RWPE2 (cell line): ENCODE data around the gene ZC3HAV1L.

Experiments used
- ATAC-seq: fragments of 200-7000 bp; cut with Tn5 transposase; 3 replicates; pipeline ENCODE4 v1.9.1; 2021; ENCODE audit warnings: low read depth
- DNase-seq: peaks from one replicate; pipeline ENCODE4 v3.0.0-alpha.2; 2020; ENCODE audit warnings: low spot score
- H3K27ac ChIP-seq: fragments of 450-650 bp; 2 replicates; pipeline ENCODE4 v1.5.1; 2017; ENCODE audit warnings: mild to moderate bottlenecking; ENCODE audit not compliant: poor library complexity, severe bottlenecking
- H3K27me3 ChIP-seq: fragments of 250-450 bp; sonication (Bioruptor Pico); 2 replicates; pipeline ENCODE4 v1.5.1; 2021; ENCODE audit warnings: mild to moderate bottlenecking, moderate library complexity; ENCODE audit not compliant: insufficient read depth, poor library complexity, severe bottlenecking
- H3K36me3 ChIP-seq: fragments of 250-450 bp; sonication (Bioruptor Pico); 2 replicates; pipeline ENCODE4 v1.5.1; 2020; ENCODE audit warnings: low read depth, mild to moderate bottlenecking, moderate library complexity
- H3K4me1 ChIP-seq: fragments of 250-450 bp; sonication (Bioruptor Pico); 2 replicates; pipeline ENCODE4 v1.5.1; 2021; ENCODE audit warnings: mild to moderate bottlenecking, moderate library complexity; ENCODE audit not compliant: insufficient read depth, poor library complexity, severe bottlenecking
- H3K4me3 ChIP-seq: fragments of 250-450 bp; sonication (Bioruptor Pico); 2 replicates; pipeline ENCODE4 v1.5.1; 2021; ENCODE audit warnings: mild to moderate bottlenecking, moderate library complexity; ENCODE audit not compliant: severe bottlenecking
- H3K9me3 ChIP-seq: fragments of 250-450 bp; sonication (Bioruptor Pico); 2 replicates; pipeline ENCODE4 v1.5.1; 2021; ENCODE audit warnings: mild to moderate bottlenecking, moderate library complexity; ENCODE audit not compliant: severe bottlenecking
- CTCF ChIP-seq: fragments of 450-650 bp; IDR thresholded peaks from one replicate; pipeline ENCODE4 v1.5.1; 2017; ENCODE audit warnings: mild to moderate bottlenecking, moderate library complexity; ENCODE audit not compliant: poor library complexity, severe bottlenecking

ZC3HAV1L gene

GRCh38 chr7:139054101-139054500, 18.3 kb upstream of the ZC3HAV1L start:
- H3K36me3 ChIP-seq: peaks cover 71% of the 10 kb centered on the region
- DNase-seq: no peak

GRCh38 chr7:139051655-139052054, 15.8 kb upstream of the ZC3HAV1L start:
- Histone ChIP-seq H3K9me3 (no peaks in the 10 kb centered on the region), H3K27ac (no peak overlapping the region), H3K4me1 (no peaks in the 10 kb centered on the region), H3K36me3 (peaks cover 71% of the 10 kb centered on the region), H3K27me3 (no peaks in the 10 kb centered on the region), H3K4me3 (no peak overlapping the region)
- ATAC-seq: no peak
- DNase-seq: no peak
- no peak for TF ChIP-seq CTCF

More at GRCh38 chr7:139054101-139054500, 18.3 kb upstream of the ZC3HAV1L start:
- no peaks in the 10 kb centered on the region for H3K27me3 ChIP-seq
- H3K27ac ChIP-seq: no peak overlapping the region
- no peak for TF ChIP-seq CTCF
- no peak overlapping the region for H3K4me3 ChIP-seq
- no peaks in the 10 kb centered on the region for H3K4me1 ChIP-seq
- H3K9me3 ChIP-seq: no peaks in the 10 kb centered on the region
- no peak; the same call in 2 of the 3 replicates for ATAC-seq

- Histone ChIP-seq H3K9me3 (no peaks in the 10 kb centered on the region), H3K27ac (no peak overlapping the region), H3K36me3 (peaks cover 70% of the 10 kb centered on the region), H3K27me3 (no peaks in the 10 kb centered on the region), H3K4me3 (no peak overlapping the region), H3K4me1 (no peaks in the 10 kb centered on the region)
- DNase-seq (no peak), ATAC-seq (no peak)
- no peak for TF ChIP-seq CTCF
These were observed 14.1 kb upstream of the ZC3HAV1L start for GRCh38 chr7:139049936-139050335.

- no peak for TF ChIP-seq CTCF
- no peak for ATAC-seq
- Histone ChIP-seq H3K9me3 (no peaks in the 10 kb centered on the region), H3K4me1 (no peaks in the 10 kb centered on the region), H3K27me3 (no peaks in the 10 kb centered on the region), H3K27ac (no peak overlapping the region), H3K4me3 (no peak overlapping the region), H3K36me3 (peaks cover 69% of the 10 kb centered on the region)
- DNase-seq: no peak
These were observed 13.3 kb upstream of the ZC3HAV1L start for GRCh38 chr7:139049111-139049510.

- Histone ChIP-seq H3K27me3 (no peaks in the 10 kb centered on the region), H3K4me1 (no peaks in the 10 kb centered on the region), H3K4me3 (no peak overlapping the region), H3K27ac (no peak overlapping the region), H3K9me3 (no peaks in the 10 kb centered on the region), H3K36me3 (peaks cover 57% of the 10 kb centered on the region)
- DNase-seq: no peak
- TF ChIP-seq CTCF: no peak
- no peak for ATAC-seq
These were observed 12.1 kb upstream of the ZC3HAV1L start for GRCh38 chr7:139047970-139048369.
